ENCODE results near the gene UBA6. TPM values are rescaled to one million over a fixed set of nuclear protein-coding genes. Genes with fewer than 3 reads are reported as not detected.
"Not testable (repeated sequence)": the region's sequence is repeated elsewhere in the genome, so short reads cannot be mapped to it uniquely, and the experiment has no call there.

The UBA6 gene
- total RNA-seq, 4 donors from 2014 or later: 49.2 to 82.6 (median 77.5) TPM

DNA sequence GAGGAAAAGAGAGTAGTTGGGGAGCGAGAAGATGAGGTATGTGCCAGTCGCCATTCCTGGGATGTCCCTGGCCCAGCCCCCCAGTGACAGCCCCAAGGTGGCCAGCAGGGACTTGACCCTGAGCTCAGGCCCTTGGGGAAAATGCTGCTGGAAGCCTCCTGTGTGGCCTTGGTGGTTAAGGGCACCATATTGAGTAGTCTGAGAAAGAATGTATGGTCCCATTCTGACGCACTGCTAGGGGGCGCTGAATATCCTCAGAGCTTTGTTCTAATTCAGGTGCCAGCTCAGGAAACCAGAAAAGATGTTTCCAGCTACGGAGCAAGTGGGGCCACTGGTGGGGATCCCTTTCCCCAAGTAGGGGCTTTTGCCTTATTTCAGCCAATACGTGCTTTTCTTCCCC is 14.0 kb upstream of the UBA6 start:
- ATAC-seq (ENCODE audit: low FRiP score) (no peak), DNase-seq (ENCODE audit: low spot score) (no peak)
- TF ChIP-seq, protein P1, sequence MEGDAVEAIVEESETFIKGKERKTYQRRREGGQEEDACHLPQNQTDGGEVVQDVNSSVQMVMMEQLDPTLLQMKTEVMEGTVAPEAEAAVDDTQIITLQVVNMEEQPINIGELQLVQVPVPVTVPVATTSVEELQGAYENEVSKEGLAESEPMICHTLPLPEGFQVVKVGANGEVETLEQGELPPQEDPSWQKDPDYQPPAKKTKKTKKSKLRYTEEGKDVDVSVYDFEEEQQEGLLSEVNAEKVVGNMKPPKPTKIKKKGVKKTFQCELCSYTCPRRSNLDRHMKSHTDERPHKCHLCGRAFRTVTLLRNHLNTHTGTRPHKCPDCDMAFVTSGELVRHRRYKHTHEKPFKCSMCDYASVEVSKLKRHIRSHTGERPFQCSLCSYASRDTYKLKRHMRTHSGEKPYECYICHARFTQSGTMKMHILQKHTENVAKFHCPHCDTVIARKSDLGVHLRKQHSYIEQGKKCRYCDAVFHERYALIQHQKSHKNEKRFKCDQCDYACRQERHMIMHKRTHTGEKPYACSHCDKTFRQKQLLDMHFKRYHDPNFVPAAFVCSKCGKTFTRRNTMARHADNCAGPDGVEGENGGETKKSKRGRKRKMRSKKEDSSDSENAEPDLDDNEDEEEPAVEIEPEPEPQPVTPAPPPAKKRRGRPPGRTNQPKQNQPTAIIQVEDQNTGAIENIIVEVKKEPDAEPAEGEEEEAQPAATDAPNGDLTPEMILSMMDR (IDR thresholded peaks at IDR 0.05): no peak

DNA sequence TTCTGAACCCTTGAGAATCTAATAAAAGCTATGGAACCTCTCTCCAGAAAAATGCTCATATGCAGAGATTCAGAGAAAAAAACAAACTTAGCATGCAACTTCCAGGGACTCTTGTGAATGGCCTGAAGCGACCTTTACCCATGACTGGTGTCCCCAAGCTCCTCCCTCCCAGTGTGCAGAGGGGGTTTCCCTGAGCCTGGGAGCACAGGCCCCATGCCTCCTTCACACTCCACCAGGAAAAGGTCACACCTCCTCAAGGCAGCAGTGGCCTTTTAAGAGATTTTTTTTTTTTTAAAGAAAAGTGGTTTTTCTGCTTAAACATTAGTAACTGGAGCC is 13.3 kb upstream of the UBA6 start:
- ATAC-seq (ENCODE audit: low FRiP score) (no peak), DNase-seq (ENCODE audit: low spot score) (no peak)
- TF ChIP-seq, protein P1 (IDR thresholded peaks at IDR 0.05): no peak

DNA sequence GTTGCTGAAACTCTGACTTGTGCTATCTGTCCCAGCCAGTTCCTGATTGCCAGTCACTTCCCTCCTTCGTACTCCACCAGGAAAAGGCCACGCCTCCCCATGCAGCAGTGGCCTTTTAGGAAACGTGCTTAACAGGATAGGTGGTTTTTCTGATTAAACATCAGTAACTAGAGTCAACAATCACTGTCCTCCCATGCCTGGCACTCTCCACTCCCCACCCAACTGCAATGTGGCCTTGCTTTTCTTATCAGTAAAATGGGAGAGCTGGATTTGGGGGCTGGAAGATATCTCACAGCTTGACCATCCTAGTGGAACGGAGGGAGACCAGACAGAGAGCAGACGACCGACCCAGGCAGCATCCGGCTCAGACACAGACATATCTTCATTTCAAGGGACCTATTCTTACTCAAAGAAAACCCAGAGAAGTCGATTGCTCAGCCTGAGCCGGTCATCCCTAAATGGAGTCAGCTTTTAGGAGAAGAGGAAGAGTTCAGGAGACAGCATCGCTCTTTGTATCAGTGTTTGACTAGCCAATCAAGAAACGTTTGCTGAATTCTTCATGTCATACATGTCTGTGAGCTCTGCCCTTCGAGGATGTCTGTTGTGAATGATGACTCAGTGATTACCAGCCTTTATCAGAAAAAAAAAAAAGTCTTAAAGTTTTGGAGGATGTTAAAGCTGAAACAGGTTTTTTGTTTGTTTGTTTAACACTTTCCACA is 12.7 kb upstream of the UBA6 start:
- DNase-seq (ENCODE audit: low spot score) (no peak), ATAC-seq (ENCODE audit: low FRiP score) (no peak)
- TF ChIP-seq, protein P1 (IDR thresholded peaks at IDR 0.05): no peak

DNA sequence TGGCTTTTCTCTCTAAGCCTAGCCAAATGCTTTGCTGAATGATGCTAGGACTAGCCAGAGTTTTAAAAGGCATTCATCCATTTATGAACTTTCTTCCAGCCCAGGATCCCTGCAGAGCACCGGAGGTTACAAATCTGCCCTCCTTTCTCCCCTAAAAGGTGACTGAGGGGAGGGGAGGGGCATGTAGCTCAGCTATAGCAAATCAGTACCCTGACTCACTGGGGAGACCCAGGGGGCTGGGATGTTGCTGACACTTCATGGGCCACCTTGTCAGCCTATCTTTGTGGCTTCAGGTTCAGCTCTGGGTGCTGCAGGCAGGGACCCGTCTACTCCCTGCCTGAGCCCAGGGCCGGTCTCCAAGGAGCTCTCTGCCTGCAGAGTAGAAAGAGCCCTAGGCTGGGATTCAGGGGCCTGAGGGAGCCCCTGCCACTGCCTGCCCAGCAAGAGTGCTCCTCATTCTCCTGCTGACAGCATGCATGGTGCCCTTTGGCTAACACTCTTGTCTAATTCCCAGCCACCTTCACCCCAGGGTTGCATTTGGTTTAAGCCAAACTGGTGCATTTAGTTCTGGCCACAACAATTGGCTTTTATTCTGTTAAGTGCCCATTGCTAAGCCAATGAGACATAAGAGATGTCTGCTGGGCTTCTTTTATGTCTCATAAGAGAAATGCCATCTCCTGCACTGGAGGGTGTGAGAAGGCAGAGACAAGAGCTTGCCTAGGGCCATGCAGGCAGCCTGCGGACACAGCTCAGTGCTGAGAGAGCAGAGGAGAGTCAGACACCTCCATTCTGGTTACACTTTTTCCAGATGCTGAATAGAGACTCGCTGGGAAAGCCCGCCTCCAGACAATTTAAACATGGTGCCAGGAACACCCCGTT is 11.9 kb upstream of the UBA6 start:
- TF ChIP-seq, protein P1 (IDR thresholded peaks at IDR 0.05): no peak
- ATAC-seq (ENCODE audit: low FRiP score): no peak
- DNase-seq (ENCODE audit: low spot score): no peak

DNA sequence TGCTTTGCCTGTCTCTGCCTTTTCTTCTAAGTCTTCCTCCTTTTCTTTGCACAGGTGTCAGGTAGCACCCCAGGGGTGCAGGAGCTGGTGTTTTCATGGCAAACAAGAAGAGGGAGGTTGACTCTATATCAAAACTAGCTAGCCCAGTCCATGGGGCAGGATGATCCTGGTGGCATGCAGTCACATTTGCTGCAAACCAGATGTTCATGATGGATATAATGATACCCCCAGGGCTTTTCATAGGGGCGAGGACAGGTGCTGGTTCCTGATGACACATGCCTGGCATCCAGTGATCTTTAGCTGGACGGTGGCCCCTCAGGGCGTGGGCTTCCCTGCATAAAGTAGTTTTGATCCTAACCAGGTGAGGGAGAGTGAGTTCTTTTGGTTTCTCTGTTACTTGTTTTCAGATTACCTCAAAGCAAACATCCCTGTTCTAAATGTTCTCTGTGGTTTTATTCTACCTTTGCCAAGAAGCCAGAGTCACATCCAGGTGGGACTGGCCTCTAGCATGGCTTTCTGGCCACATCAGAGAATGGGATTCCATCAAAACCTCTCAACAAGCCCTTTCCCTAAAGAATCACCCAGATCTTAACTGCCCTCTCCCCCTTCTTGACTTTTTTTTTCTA is 11.2 kb upstream of the UBA6 start:
- DNase-seq (ENCODE audit: low spot score) (no peak), ATAC-seq (ENCODE audit: low FRiP score) (no peak)
- TF ChIP-seq, protein P1 (IDR thresholded peaks at IDR 0.05): no peak

DNA sequence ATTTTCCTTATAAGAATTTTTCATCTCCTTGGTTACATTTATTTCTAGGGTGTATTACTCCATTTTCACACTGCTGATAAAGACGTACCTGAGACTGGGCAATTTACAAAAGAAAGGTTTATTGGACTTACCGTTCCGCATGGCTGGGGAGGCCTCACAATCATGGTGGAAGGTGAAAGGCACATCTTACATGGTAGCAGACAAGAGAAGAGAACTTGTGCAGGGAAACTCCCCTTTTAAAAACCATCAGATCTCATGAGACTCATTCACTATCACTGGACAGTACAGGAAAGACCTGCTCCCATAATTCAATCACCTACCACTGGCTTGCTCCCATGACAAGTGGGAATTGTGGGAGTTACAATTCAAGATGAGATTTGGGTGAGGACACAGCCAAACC is 5.7 kb upstream of the UBA6 start:
- DNase-seq (ENCODE audit: low spot score): not testable (repeated sequence)

DNA sequence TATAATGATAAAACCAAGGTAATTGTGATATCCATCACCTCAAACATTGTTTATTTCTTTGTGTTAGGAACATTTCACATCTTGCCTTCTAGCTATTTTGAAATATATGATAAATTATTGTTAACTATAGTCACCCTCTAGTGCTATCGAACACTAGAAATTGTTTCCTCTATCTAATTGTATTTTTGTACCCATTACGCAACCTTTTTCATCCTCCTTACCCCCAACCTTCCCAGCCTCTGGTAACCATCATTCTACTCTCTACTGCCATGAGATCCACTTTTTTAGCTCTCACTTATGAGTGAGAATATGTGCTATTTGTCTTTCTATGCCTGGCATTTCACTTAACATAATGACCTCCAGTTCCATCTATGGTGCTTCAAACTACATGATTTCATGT is 3.9 kb upstream of the UBA6 start:
- DNase-seq (ENCODE audit: low spot score) (no peak), ATAC-seq (ENCODE audit: low FRiP score) (no peak)
- TF ChIP-seq, protein P1 (IDR thresholded peaks at IDR 0.05): no peak

More for the DNA sequence above, 5.7 kb upstream of the UBA6 start:
- ATAC-seq (ENCODE audit: low FRiP score): not testable (repeated sequence)
